ENCODE results near the gene TET1. TPM values are rescaled to one million over a fixed set of nuclear protein-coding genes. Genes with fewer than 3 reads are reported as not detected.

Gene TET1
- total RNA-seq, 1 experiment from 2014 or later, result 2.4 TPM

DNA sequence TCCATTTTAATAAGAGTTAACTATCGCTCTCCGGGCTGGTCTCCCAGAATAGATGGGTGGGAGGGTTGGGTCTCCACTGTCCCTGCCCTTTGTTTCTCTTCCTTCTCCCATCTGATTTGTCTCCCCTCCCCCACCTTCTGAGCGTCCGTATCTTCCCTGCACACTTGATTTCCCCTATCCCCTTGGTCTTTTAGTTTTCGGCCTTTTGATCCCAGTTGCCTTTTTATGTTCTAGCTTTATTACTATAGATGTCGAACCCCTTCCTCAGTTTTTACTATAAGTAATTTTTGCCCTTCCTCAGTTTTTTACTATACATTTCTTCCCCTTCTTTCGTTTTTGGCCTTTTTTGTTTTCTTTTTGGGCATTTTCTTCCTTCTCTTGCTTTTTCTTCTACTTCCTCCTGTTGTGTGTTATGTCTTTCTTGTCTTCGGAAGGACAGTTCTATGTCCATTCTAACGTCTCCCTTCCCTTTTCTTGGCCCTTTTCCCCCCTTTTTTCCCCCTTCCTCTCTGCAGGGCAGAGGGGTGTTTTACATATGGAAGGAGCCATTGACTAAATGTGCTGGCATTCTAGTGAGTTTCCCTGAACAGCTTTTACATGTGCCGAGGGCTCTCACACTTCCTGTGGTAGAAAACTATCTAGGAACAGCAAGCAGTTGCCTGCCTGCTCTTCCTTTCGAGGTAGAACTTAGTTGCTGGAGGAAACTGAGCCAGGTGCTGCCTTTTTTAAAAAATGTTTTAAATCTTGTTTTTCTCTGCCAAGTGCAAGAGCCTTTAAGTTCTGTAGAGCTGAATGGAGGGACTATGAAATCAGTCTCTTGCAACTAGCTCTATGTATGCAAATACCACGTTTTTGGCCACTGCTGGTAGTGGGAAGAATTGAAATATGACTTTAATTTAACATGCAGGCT is 2.8 kb downstream of the TET1 start:
- Histone ChIP-seq H3K36me3 (ENCODE audit: low read depth) (no peaks in the 10 kb centered on the region), H3K9me3 (ENCODE audit: insufficient read depth, low read depth) (no peaks in the 10 kb centered on the region), H3K4me3 (no peak overlapping the region), H3K79me2 (ENCODE audit: low read depth) (no peaks in the 10 kb centered on the region), H2AFZ (peak overlapping the region; percentile 65), H3K27me3 (ENCODE audit: insufficient read depth, low read depth) (peaks cover 15% of the 10 kb centered on the region; the same call in 1 of the 2 replicates), H3F3A (ENCODE audit: insufficient read depth, low read depth) (no peaks in the 10 kb centered on the region), H3K4me1 (replicated peaks; ENCODE audit: insufficient read depth) (no peaks in the 10 kb centered on the region), H4K20me1 (ENCODE audit: insufficient read depth) (no peaks in the 10 kb centered on the region), H3K27ac (no peak overlapping the region), H3K4me2 (no peak overlapping the region), H3K9me2 (ENCODE audit: insufficient read depth) (no peaks in the 10 kb centered on the region)
- POLR2A ChIA-PET (ENCODE audit: unreplicated experiment), result no interaction called here
- CTCF ChIA-PET, result no interaction called here
- TF ChIP-seq EZH2 (IDR thresholded peaks at IDR 0.05; ENCODE audit: low read depth), result no peak
- TF ChIP-seq, protein P1, sequence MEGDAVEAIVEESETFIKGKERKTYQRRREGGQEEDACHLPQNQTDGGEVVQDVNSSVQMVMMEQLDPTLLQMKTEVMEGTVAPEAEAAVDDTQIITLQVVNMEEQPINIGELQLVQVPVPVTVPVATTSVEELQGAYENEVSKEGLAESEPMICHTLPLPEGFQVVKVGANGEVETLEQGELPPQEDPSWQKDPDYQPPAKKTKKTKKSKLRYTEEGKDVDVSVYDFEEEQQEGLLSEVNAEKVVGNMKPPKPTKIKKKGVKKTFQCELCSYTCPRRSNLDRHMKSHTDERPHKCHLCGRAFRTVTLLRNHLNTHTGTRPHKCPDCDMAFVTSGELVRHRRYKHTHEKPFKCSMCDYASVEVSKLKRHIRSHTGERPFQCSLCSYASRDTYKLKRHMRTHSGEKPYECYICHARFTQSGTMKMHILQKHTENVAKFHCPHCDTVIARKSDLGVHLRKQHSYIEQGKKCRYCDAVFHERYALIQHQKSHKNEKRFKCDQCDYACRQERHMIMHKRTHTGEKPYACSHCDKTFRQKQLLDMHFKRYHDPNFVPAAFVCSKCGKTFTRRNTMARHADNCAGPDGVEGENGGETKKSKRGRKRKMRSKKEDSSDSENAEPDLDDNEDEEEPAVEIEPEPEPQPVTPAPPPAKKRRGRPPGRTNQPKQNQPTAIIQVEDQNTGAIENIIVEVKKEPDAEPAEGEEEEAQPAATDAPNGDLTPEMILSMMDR (conservative IDR thresholded peaks at IDR 0.05), result no peak
- DNase-seq, result no peak
- intact Hi-C loops (cut with micrococcal nuclease; ENCODE audit: unreplicated experiment), result loop anchor here (5.0 kb wide), 1 partner anchor 36 kb away; the partner anchor contains the start of gene SLC25A16
- BruUV-seq (replicated peaks), result no TSS peak

DNA sequence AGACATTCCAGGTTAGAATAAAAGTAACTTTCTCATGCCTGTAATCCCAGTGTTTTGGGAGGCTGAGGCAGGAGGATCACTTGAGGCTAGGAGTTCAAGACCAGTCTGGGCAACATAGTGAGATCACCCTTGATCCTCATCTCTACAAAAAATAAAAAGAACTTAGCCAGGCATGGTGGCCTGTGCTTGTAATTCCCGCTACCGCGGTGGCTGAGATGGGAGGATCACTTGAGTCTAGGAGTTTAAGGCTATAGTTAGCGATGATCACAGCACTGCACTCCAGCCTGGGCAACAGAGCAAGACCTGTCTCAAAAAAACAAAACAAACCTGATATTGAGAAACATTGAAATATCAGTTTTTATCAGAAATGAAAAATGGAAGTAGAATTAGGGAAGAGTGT is 4.6 kb downstream of the TET1 start:
- TF ChIP-seq, protein P1 (conservative IDR thresholded peaks at IDR 0.05), result no peak
- TF ChIP-seq EZH2 (IDR thresholded peaks at IDR 0.05; ENCODE audit: low read depth), result no peak
- no peaks in the 10 kb centered on the region for H3K9me2 ChIP-seq (ENCODE audit: insufficient read depth)
- intact Hi-C loops (cut with micrococcal nuclease; ENCODE audit: unreplicated experiment), result loop anchor here (5.0 kb wide), 1 partner anchor 37 kb away; the partner anchor contains the start of gene SLC25A16
- H3K4me3 ChIP-seq, result no peak overlapping the region
- no TSS peak for BruUV-seq (replicated peaks)
- no peaks in the 10 kb centered on the region for H4K20me1 ChIP-seq (ENCODE audit: insufficient read depth)
- H3K4me1 ChIP-seq (replicated peaks; ENCODE audit: insufficient read depth), result no peaks in the 10 kb centered on the region
- POLR2A ChIA-PET (ENCODE audit: unreplicated experiment), result no interaction called here
- CTCF ChIA-PET, result no interaction called here
- no peaks in the 10 kb centered on the region for H3K79me2 ChIP-seq (ENCODE audit: low read depth)
- no peak for DNase-seq
- H3K27ac ChIP-seq, result no peak overlapping the region
- H3F3A ChIP-seq (ENCODE audit: insufficient read depth, low read depth), result no peaks in the 10 kb centered on the region
- H3K36me3 ChIP-seq (ENCODE audit: low read depth), result no peaks in the 10 kb centered on the region
- H3K4me2 ChIP-seq, result no peak overlapping the region
- H3K27me3 ChIP-seq (ENCODE audit: insufficient read depth, low read depth), result peaks cover 15% of the 10 kb centered on the region; the same call in 1 of the 2 replicates
- H3K9me3 ChIP-seq (ENCODE audit: insufficient read depth, low read depth), result no peaks in the 10 kb centered on the region
- no peak overlapping the region for H2AFZ ChIP-seq

GRCh38 chr10:68565658-68566057 is 5.5 kb downstream of the TET1 start:
- Histone ChIP-seq H3K36me3 (ENCODE audit: low read depth) (no peaks in the 10 kb centered on the region), H4K20me1 (ENCODE audit: insufficient read depth) (no peaks in the 10 kb centered on the region), H3K27ac (no peak overlapping the region), H3K4me1 (replicated peaks; ENCODE audit: insufficient read depth) (no peaks in the 10 kb centered on the region), H2AFZ (no peak overlapping the region; the same call in 1 of the 2 replicates), H3K9me3 (ENCODE audit: insufficient read depth, low read depth) (no peaks in the 10 kb centered on the region), H3K4me2 (no peak overlapping the region), H3K4me3 (no peak overlapping the region), H3K27me3 (ENCODE audit: insufficient read depth, low read depth) (peaks cover 11% of the 10 kb centered on the region; the same call in 1 of the 2 replicates), H3K79me2 (ENCODE audit: low read depth) (no peaks in the 10 kb centered on the region), H3F3A (ENCODE audit: insufficient read depth, low read depth) (no peaks in the 10 kb centered on the region), H3K9me2 (ENCODE audit: insufficient read depth) (no peaks in the 10 kb centered on the region)
- ChIA-PET POLR2A (ENCODE audit: unreplicated experiment) (no interaction called here), CTCF (no interaction called here)
- intact Hi-C loops (cut with micrococcal nuclease; ENCODE audit: unreplicated experiment), result no loop called here
- TF ChIP-seq, protein P1 (conservative IDR thresholded peaks at IDR 0.05), result no peak
- no peak for TF ChIP-seq EZH2 (IDR thresholded peaks at IDR 0.05; ENCODE audit: low read depth)
- no TSS peak for BruUV-seq (replicated peaks)
- DNase-seq, result no peak

Data from PC-9 (cell line).